ENCODE data around the gene CTAGE9. TPM values are rescaled to one million over a fixed set of nuclear protein-coding genes. Genes with fewer than 3 reads are reported as not detected.

Gene CTAGE9
- total RNA-seq, 4 donors from 2014 or later: not detected

DNA sequence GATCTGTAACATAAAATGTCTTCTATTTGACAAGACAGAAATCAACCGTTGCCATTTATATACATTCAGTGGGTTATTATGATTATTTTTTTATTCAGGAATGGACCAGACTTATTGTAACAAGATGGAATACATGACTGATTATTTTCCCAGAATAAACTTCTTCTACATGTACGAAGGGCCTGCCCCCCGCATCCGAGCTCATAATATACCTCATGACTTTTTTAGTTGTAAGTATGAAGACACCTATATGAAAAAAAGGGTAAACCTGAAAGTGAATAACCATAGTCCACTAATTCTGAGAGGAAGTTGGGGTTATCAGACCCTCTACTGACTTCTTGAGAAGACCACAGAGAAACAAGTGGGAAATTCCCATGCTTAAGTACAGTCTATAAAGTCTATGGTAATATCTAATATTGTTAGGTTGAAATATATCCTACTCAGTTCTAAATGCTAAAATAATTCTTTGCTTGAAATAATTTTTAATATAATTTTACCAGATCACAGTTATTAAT is 25.5 kb downstream of the CTAGE9 start:
- Histone ChIP-seq H3K27me3 (no peaks in the 10 kb centered on the region), H3K9me3 (no peaks in the 10 kb centered on the region), H3K36me3 (no peaks in the 10 kb centered on the region), H3K4me3 (no peak overlapping the region), H3K27ac (no peak overlapping the region), H3K4me1 (no peaks in the 10 kb centered on the region)
- WGBS, 2 donors (ENCODE audit: low coverage in 1 of 2): 81 to 84% methylated on average over 4 of the region's 4 CpGs
- TF ChIP-seq CTCF (IDR thresholded peaks at IDR 0.05): no peak
- no peak for TF ChIP-seq POLR2A (IDR thresholded peaks at IDR 0.05)
- no peak for TF ChIP-seq POLR2AphosphoS5 (IDR thresholded peaks at IDR 0.05)
- TF ChIP-seq EP300 (IDR thresholded peaks at IDR 0.05): no peak
- no peak for ATAC-seq

DNA sequence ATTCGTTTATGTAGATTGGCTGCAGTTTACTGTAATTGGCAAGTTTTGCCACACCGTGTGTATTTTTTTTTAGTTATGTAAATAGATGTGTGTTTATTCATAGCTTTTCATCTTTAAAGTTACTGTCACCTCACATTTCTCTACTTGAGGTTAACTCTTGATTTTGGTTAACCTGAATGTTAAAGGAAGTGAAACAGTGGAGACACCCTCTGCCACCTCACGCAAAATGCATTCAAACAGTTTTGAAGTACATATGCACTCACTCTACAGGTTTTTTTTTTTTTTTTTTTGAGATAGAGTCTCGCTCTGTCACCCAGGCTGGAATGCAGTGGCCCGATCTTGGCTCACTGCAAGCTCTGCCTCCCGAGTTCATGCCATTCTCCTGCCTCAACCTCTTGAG is 27.3 kb downstream of the CTAGE9 start:
- no peak for ATAC-seq
- H3K27ac ChIP-seq: no peak overlapping the region
- WGBS, 2 donors (ENCODE audit: low coverage in 1 of 2): 87 to 94% methylated on average over 4 to 6 of the region's 6 CpGs

GRCh38 chr6:131682442-131682841 is 28.4 kb downstream of the CTAGE9 start:
- H3K9me3 ChIP-seq: no peaks in the 10 kb centered on the region
- no peaks in the 10 kb centered on the region for H3K4me1 ChIP-seq
- no peak overlapping the region for H3K4me3 ChIP-seq
- H3K27me3 ChIP-seq: no peaks in the 10 kb centered on the region
- H3K36me3 ChIP-seq: no peaks in the 10 kb centered on the region
- H3K27ac ChIP-seq: no peak overlapping the region
- TF ChIP-seq POLR2AphosphoS5 (IDR thresholded peaks at IDR 0.05) (no peak), CTCF (IDR thresholded peaks at IDR 0.05) (no peak), EP300 (IDR thresholded peaks at IDR 0.05) (no peak), POLR2A (IDR thresholded peaks at IDR 0.05) (no peak)
- 68 to 75% methylated on average over 2 of the region's 2 CpGs for WGBS, 2 donors (ENCODE audit: low coverage in 1 of 2)
- no peak for ATAC-seq

More for the DNA sequence above, 27.3 kb downstream of the CTAGE9 start:
- Histone ChIP-seq H3K27me3 (no peaks in the 10 kb centered on the region), H3K4me3 (no peak overlapping the region), H3K4me1 (no peaks in the 10 kb centered on the region), H3K9me3 (no peaks in the 10 kb centered on the region), H3K36me3 (no peaks in the 10 kb centered on the region)
- TF ChIP-seq POLR2A (IDR thresholded peaks at IDR 0.05) (no peak), CTCF (IDR thresholded peaks at IDR 0.05) (no peak), EP300 (IDR thresholded peaks at IDR 0.05) (no peak), POLR2AphosphoS5 (IDR thresholded peaks at IDR 0.05) (no peak)

- H3K27me3 ChIP-seq: no peaks in the 10 kb centered on the region
- no peaks in the 10 kb centered on the region for H3K9me3 ChIP-seq
- no peak for ATAC-seq
- H3K27ac ChIP-seq: no peak overlapping the region
- no peak overlapping the region for H3K4me3 ChIP-seq
- H3K4me1 ChIP-seq: no peaks in the 10 kb centered on the region
- no peaks in the 10 kb centered on the region for H3K36me3 ChIP-seq
- TF ChIP-seq CTCF (IDR thresholded peaks at IDR 0.05) (no peak), EP300 (IDR thresholded peaks at IDR 0.05) (no peak), POLR2A (IDR thresholded peaks at IDR 0.05) (no peak), POLR2AphosphoS5 (IDR thresholded peaks at IDR 0.05) (no peak)
These were observed 29.2 kb downstream of the CTAGE9 start for GRCh38 chr6:131681585-131681984.

GRCh38 chr6:131680868-131681267 is 29.9 kb downstream of the CTAGE9 start:
- Histone ChIP-seq H3K27ac (no peak overlapping the region), H3K27me3 (no peaks in the 10 kb centered on the region), H3K4me1 (no peaks in the 10 kb centered on the region), H3K36me3 (no peaks in the 10 kb centered on the region), H3K4me3 (no peak overlapping the region), H3K9me3 (no peaks in the 10 kb centered on the region)
- WGBS, 2 donors (ENCODE audit: low coverage in 1 of 2): 40 to 60% methylated on average over 1 of the region's 2 CpGs
- ATAC-seq: no peak
- TF ChIP-seq POLR2AphosphoS5 (IDR thresholded peaks at IDR 0.05): no peak
- TF ChIP-seq EP300 (IDR thresholded peaks at IDR 0.05): no peak
- no peak for TF ChIP-seq CTCF (IDR thresholded peaks at IDR 0.05)
- no peak for TF ChIP-seq POLR2A (IDR thresholded peaks at IDR 0.05)
